Left lung (tissue), 10 donors: ENCODE results near the gene PLXDC2. TPM values are rescaled to one million over a fixed set of nuclear protein-coding genes. Genes with fewer than 3 reads are reported as not detected.

Source experiments
- ATAC-seq: fragments of 200-7000 bp; cut with Tn5 transposase; one replicate; pipeline ENCODE4 v1.9.1; 2020; ENCODE audit warnings: moderate library complexity
- DNase-seq, 4 donors: peaks; one replicate each; pipeline ENCODE4 v3.0.0-alpha.2; 2013 to 2020
- H3K27ac ChIP-seq, 2 donors: fragments of 200-600 bp; sonication (generic) in 1 of 2; one replicate each; pipeline versions ENCODE4 v1.5.0 to v1.8.0; 2020 to 2021
- H3K27me3 ChIP-seq, 2 donors: fragments of 200-600 bp; sonication (generic) in 1 of 2; one replicate each; pipeline versions ENCODE4 v1.5.0 to v1.8.0; 2020 to 2021
- H3K36me3 ChIP-seq, 2 donors: fragments of 200-600 bp; sonication (generic) in 1 of 2; one replicate each; pipeline versions ENCODE4 v1.5.0 to v1.8.0; 2020 to 2021
- H3K4me1 ChIP-seq, 2 donors: fragments of 200-600 bp; one replicate each; pipeline ENCODE4 v1.8.0; 2021
- H3K4me3 ChIP-seq, 2 donors: fragments of 200-600 bp; sonication (generic) in 1 of 2; one replicate each; pipeline versions ENCODE4 v1.5.0 to v1.8.0; 2020 to 2021; ENCODE audit warnings: mild to moderate bottlenecking in 1 of 2
- H3K9me3 ChIP-seq, 2 donors: fragments of 200-600 bp; sonication (generic) in 1 of 2; one replicate each; pipeline versions ENCODE4 v1.5.0 to v1.8.0; 2020 to 2021
- CTCF ChIP-seq, 2 donors: fragments of 200-600 bp; sonication (generic) in 1 of 2; IDR thresholded peaks; one replicate each; pipeline versions ENCODE4 v1.5.0 to v1.8.0; 2021; ENCODE audit warnings: antibody characterized with exemption in 2 of 2
- intact Hi-C, 2 donors: fragments of 100-400 bp; cut with DNase I; formaldehyde crosslinking; loops; one replicate each; pipeline versions ENCODE4 v1.11.2 to v1.14.2; 2022
- polyA plus RNA-seq, 6 donors: library from polyadenylated mRNA; unstranded; fragments of 120-200 nt; gene quantifications; one replicate each; pipeline ENCODE4 v1.2.1, GENCODE V29; 2013; ENCODE audit not compliant: insufficient read length in 6 of 6
- total RNA-seq, 2 donors: library from RNA; stranded (reverse); fragmentation: NEBNext Ultra II Directional; extraction: Animal tissue kit (Norgen Biotek cat#: 25700); gene quantifications; one replicate each; pipeline ENCODE4 v1.2.1, GENCODE V29; 2021
- donor health status: DM: no; HTN: yes; CAD: no.
- donor health status: DM: no; HTN: no; CAD: no.

PLXDC2 gene
- total and polyA plus RNA-seq, 8 donors = 85.3 to 127 (median 112) TPM

DNA sequence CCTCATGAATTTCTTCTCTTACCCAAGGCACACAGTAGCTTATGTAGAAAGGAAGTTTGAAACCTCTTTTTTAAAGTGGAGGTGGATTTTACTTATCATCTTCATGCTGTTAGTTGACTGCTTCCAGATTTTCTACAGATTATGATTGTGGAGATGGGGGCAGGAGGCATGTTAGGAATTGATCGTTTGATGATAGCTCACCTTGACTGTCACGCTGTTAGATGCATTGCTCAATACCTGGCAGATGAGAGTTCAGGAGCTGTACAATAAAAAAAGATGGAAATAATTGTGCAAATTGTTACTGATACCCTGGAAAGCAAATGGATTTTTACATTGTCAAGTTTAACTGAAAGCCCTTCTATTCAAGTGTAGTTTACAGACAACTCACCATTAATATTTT lies 340.3 kb downstream of the PLXDC2 start:
- ATAC-seq (no peak), DNase-seq (no peak)
- no peak overlapping the region for H3K4me3 ChIP-seq
- no peaks in the 10 kb centered on the region for H3K4me1 ChIP-seq
- H3K36me3 ChIP-seq = no peaks in the 10 kb centered on the region
- intact Hi-C loops = no loop called here
- H3K27ac ChIP-seq = no peak overlapping the region
- H3K9me3 ChIP-seq = no peaks in the 10 kb centered on the region
- no peak for TF ChIP-seq CTCF (IDR thresholded peaks at IDR 0.05)
- H3K27me3 ChIP-seq = no peaks in the 10 kb centered on the region

DNA sequence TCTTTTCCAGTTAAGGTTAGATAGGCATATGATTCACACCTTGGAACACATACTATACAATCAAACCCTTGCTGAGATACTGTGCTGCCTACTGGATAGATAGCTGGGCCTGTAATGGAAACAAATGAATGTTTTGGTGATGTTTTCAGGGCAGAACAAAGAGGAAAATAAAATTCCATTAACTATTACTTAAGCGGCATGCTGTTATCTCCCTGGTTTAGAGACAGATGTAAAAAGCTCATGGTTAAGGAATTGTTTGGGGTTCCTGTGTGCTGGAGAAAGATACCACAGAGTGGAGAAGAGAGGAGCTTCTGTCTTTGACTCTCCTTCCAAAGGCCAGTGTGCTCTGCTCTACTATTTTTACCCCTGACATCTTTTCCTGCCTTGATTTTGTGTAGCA lies 341.1 kb downstream of the PLXDC2 start:
- TF ChIP-seq CTCF (IDR thresholded peaks at IDR 0.05) = no peak
- H3K36me3 ChIP-seq = no peaks in the 10 kb centered on the region
- ATAC-seq = no peak
- intact Hi-C loops = no loop called here
- H3K9me3 ChIP-seq = no peaks in the 10 kb centered on the region
- no peak for DNase-seq
- no peaks in the 10 kb centered on the region for H3K4me1 ChIP-seq
- no peak overlapping the region for H3K4me3 ChIP-seq
- H3K27ac ChIP-seq = no peak overlapping the region
- H3K27me3 ChIP-seq = no peaks in the 10 kb centered on the region

- Histone ChIP-seq H3K4me1 (no peaks in the 10 kb centered on the region), H3K9me3 (no peaks in the 10 kb centered on the region), H3K36me3 (no peaks in the 10 kb centered on the region), H3K27ac (no peak overlapping the region), H3K27me3 (no peaks in the 10 kb centered on the region), H3K4me3 (no peak overlapping the region)
- ATAC-seq (no peak), DNase-seq (peak in 2 of 4 donors; percentile 27)
- no peak for TF ChIP-seq CTCF (IDR thresholded peaks at IDR 0.05)
- intact Hi-C loops = no loop called here
Measured at GRCh38 chr10:20158086-20158485, 341.9 kb downstream of the PLXDC2 start.

GRCh38 chr10:20162123-20162522 lies 345.9 kb downstream of the PLXDC2 start:
- intact Hi-C loops = no loop called here
- TF ChIP-seq CTCF (IDR thresholded peaks at IDR 0.05) = no peak
- H3K36me3 ChIP-seq = peaks cover 0 to 7% of the 10 kb centered on the region in 2 donors
- no peaks in the 10 kb centered on the region for H3K4me1 ChIP-seq
- DNase-seq (no peak), ATAC-seq (no peak)
- H3K27me3 ChIP-seq = no peaks in the 10 kb centered on the region
- H3K4me3 ChIP-seq = no peak overlapping the region
- no peaks in the 10 kb centered on the region for H3K9me3 ChIP-seq
- H3K27ac ChIP-seq = no peak overlapping the region

DNA sequence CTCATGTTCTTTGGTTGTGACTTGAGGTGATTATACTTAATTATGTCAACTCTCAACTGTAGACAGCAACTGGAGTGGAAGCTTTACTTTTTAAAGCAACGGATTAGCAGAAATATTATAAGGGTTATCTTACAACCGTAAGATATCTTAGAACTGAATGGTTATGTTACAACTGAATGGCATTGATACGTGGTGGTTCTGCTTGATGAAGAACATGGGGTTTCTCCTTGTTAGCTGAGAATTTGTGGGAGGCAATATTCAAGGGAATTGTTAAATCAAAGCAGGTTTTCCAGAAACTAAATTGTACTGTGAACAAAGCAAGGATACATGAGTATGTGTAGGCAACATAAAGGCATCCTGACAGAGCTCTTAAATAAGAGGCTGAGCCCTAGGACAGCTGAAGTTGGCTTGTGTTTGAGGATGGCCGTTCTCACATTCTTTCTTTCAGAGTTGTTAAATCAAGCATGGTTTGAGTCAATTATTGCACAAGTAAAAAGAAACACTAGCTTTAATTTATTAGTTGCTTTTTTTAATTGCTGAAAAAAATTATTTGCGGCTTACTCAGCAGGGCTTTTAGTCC lies 350.0 kb downstream of the PLXDC2 start:
- intact Hi-C loops = no loop called here
- ATAC-seq = no peak
- no peak overlapping the region for H3K27ac ChIP-seq
- no peaks in the 10 kb centered on the region for H3K27me3 ChIP-seq
- TF ChIP-seq CTCF (IDR thresholded peaks at IDR 0.05) = no peak
- no peak for DNase-seq
- no peaks in the 10 kb centered on the region for H3K9me3 ChIP-seq
- H3K4me1 ChIP-seq = no peaks in the 10 kb centered on the region
- no peak overlapping the region for H3K4me3 ChIP-seq
- H3K36me3 ChIP-seq = peaks cover 0 to 7% of the 10 kb centered on the region in 2 donors
